GM06990 (cell line): Measurements from ENCODE around the gene APC2.
A peak's percentile ranks its signal among the peaks of the same experiment; 100 is the strongest.
"Not testable (repeated sequence)": the region's sequence is repeated elsewhere in the genome, so short reads cannot be mapped to it uniquely, and the experiment has no call there.

ENCODE experiments used
- DNase-seq: peaks from one replicate; pipeline ENCODE4 v3.0.0-alpha.2; 2011; ENCODE audit not compliant: insufficient read length; ENCODE audit errors: extremely low read depth
- H3K27me3 ChIP-seq: replicated peaks from 2 replicates; pipeline ENCODE4 v1.6.0; 2011; ENCODE audit warnings: low read length; ENCODE audit not compliant: control insufficient read depth, insufficient read depth
- H3K36me3 ChIP-seq: 2 replicates; pipeline ENCODE4 v1.5.1; 2011; ENCODE audit warnings: low read length; ENCODE audit not compliant: control insufficient read depth, insufficient read depth
- H3K4me3 ChIP-seq: replicated peaks from 2 replicates; pipeline ENCODE4 v1.5.1; 2011; ENCODE audit warnings: low read depth, mild to moderate bottlenecking, control low read depth, low read length
- TF ChIP-seq, protein P1 (sequence below): IDR thresholded peaks from 2 replicates; pipeline ENCODE4 v1.5.1; 2011; ENCODE audit warnings: low read length, control low read depth, mild to moderate bottlenecking, inconsistent platforms; ENCODE audit not compliant: insufficient read depth, poor library complexity, severe bottlenecking

Gene APC2

DNA sequence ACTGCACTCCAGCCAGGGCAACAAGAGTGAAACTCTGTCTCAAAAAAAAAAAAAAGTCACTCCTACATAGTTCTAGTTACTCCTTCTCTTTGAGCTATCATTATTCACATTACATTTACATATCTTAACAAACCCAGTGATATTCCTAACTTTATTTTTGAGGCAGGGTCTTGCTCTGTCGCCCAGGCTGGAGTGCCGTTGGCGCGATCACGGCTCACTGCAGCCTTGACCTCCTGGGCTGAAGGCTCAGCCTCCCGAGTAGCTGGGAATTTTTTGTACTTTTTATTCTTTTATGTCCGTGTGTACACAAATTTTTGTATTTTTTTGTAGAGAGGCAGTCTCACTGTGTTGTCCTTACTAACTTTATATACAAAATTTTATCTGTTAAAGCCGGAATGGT, 12.3 kb upstream of the APC2 start:
- no peaks in the 10 kb centered on the region for H3K27me3 ChIP-seq
- H3K36me3 ChIP-seq, result peaks cover 39% of the 10 kb centered on the region
- DNase-seq, result no peak
- TF ChIP-seq, protein P1, sequence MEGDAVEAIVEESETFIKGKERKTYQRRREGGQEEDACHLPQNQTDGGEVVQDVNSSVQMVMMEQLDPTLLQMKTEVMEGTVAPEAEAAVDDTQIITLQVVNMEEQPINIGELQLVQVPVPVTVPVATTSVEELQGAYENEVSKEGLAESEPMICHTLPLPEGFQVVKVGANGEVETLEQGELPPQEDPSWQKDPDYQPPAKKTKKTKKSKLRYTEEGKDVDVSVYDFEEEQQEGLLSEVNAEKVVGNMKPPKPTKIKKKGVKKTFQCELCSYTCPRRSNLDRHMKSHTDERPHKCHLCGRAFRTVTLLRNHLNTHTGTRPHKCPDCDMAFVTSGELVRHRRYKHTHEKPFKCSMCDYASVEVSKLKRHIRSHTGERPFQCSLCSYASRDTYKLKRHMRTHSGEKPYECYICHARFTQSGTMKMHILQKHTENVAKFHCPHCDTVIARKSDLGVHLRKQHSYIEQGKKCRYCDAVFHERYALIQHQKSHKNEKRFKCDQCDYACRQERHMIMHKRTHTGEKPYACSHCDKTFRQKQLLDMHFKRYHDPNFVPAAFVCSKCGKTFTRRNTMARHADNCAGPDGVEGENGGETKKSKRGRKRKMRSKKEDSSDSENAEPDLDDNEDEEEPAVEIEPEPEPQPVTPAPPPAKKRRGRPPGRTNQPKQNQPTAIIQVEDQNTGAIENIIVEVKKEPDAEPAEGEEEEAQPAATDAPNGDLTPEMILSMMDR, result no peak
- H3K4me3 ChIP-seq, result peak overlapping the region; percentile 80

DNA sequence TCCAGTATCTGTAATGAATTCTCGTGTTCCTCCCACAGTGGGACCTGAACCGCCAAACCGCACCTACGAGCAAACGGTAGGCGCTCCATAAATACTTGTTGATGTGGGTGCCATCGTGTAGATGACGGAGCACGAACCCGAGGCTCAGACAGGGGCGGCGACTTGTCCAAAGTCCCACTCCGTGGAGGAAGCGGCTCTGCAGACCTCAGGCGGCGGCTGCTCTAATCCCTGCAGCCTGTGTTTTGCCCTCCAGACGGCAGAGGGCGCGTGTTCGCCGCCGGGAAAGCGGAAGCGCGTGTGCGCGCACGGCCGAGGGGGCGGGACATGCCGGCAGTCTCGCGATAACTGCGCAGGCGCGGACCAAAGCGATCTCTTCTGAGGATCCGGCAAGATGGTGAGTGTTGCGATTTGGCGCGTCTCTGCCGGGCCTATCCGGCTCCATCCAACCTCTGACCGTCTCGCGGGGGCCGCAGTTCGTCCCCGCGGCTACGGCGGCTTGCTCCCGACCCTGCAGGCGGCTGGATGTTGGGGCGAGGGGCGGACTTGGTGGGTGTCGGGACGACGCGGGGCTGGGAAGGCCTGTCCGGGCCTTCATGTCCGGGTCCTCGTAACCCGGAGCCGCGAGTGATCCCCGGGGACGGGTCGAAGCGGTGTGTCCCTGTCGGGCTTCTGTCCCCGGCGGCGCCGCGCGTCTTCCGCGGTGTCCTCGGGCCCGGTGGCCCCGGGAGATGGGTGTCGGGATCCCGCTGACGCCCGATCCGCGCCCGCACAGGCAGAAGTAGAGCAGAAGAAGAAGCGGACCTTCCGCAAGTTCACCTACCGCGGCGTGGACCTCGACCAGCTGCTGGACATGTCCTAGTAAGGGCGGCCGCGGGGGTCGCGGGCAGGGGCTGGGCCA, 11.6 kb upstream of the APC2 start, which contains the start of gene RPS15:
TSS of gene RPS15 (plus strand) at position 362 of the 898 bp plus-strand sequence. CDS start at position 392, 30 bp downstream.
- peaks cover 37% of the 10 kb centered on the region for H3K36me3 ChIP-seq
- H3K4me3 ChIP-seq, result peak within 1 kb of the TSS; percentile 80
- TF ChIP-seq, protein P1, result peak; percentile 97
- peak; percentile 97 for DNase-seq
- H3K27me3 ChIP-seq, result no peaks in the 10 kb centered on the region

DNA sequence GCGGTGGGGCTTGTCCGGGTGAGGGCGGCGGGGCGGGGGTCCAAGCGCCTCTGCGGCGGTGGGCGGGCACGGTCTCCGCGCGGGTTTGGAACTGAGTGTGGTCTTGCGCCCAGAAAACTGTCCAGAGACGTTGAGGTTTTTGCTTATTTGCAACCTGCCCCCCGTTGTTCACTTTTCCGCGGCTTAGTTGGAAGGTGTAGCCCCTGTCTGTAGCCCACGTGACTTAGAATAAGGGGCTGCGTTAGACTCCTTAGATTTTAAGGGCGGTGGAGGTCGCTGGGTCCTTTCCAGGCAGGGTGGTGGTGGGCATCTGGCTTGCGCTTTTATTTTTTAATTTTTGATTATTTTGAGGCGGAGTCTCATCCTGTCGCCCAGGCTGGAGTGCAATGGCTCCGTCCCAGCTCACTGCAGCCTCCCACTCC, 11.0 kb upstream of the APC2 start:
- H3K4me3 ChIP-seq, result peak overlapping the region; percentile 80
- no peaks in the 10 kb centered on the region for H3K27me3 ChIP-seq
- peaks cover 33% of the 10 kb centered on the region for H3K36me3 ChIP-seq
- TF ChIP-seq, protein P1, result no peak
- DNase-seq, result no peak

DNA sequence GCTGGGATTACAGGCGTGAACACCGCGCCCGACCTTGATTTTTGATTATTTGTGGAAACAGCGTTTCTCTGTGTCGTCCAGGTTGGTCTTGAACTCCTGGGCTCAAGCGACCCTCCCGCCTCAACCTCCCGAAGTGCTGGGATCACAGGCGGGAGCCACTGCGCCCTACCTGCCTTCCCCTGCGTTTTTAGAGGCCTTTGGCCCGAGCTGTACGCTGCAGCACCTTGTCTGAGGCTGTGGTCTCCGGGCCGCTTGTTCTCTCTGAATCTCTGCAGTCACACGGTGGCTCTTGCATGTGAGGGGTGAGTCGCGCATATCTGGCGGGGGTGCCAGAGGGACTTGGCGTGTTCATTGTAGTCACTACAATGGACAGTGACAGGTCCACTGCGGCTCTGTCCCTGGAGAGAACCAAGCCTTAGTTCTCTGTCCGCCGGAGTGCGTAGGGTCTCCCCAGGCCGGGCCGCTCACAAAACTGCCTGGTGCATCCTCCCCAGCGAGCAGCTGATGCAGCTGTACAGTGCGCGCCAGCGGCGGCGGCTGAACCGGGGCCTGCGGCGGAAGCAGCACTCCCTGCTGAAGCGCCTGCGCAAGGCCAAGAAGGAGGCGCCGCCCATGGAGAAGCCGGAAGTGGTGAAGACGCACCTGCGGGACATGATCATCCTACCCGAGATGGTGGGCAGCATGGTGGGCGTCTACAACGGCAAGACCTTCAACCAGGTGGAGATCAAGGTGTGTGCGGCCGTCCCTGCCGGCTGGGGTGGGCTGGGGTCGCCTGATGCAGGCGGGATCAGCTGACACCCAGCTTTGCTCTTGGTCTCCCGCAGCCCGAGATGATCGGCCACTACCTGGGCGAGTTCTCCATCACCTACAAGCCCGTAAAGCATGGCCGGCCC, 10.2 kb upstream of the APC2 start:
- Histone ChIP-seq H3K36me3 (peaks cover 27% of the 10 kb centered on the region), H3K4me3 (peak overlapping the region; percentile 80)
- not testable (repeated sequence) for H3K27me3 ChIP-seq, DNase-seq

DNA sequence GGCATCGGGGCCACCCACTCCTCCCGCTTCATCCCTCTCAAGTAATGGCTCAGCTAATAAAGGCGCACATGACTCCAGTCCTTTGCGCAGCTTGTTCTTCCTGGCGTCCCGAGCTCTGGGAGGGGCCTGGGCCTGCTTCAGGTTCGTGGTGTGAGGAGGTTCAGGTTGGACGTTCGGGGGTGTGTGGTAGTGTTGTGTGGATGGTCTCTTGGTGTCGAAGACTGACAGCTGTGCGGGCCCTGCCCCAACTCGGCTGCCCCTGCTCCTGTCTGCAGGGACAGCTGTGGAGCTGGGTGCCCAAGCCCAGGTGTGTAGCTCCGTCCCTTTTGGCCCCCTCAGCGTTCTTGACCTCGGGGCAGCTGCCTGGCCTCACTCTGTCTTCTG, 9.5 kb upstream of the APC2 start:
- H3K36me3 ChIP-seq, result peaks cover 27% of the 10 kb centered on the region
- TF ChIP-seq, protein P1, result no peak
- H3K4me3 ChIP-seq, result peak overlapping the region; percentile 25; the same call in 1 of the 2 replicates
- no peaks in the 10 kb centered on the region for H3K27me3 ChIP-seq
- no peak for DNase-seq

DNA sequence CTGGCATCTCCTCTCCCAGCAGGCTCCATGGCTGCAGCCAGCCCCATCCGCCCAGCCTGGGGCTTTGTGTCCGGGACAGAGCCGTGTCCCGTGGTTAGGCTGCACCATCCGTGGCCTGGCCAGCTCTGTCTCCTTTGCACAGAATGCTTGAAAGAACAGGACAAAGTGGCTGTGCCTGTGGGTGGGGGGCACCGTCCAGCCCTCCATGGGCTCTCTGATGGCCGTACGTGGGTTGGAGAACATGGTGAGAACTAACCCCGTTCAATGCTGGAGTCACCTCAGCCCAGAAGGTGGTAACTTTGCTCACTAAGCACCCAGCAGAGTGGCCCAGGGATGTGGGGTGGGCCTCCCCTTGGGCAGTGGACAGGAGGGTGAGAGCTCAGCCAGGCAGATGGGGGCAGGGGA, 8.9 kb upstream of the APC2 start:
- H3K4me3 ChIP-seq, result no peak overlapping the region
- TF ChIP-seq, protein P1, result no peak
- no peak for DNase-seq
- peaks cover 26% of the 10 kb centered on the region for H3K36me3 ChIP-seq
- no peaks in the 10 kb centered on the region for H3K27me3 ChIP-seq
